ENCODE measurements around the gene ARHGEF17. TPM values are rescaled to one million over a fixed set of nuclear protein-coding genes. Genes with fewer than 3 reads are reported as not detected.

ARHGEF17 gene
- total and polyA plus RNA-seq, 2 of the 8 experiments (the other 6 are each of a cell fraction or from before 2014, with no cell fraction given): 11.3 to 14.6 TPM

GRCh38 chr11:73307323-73308002 lies 613 bp upstream of the ARHGEF17 start (continued):
- TF ChIP-seq ASH2L (IDR thresholded peaks at IDR 0.05; ENCODE audit: low read length): peak; percentile 81
- no peak for TF ChIP-seq TEAD4 (IDR thresholded peaks at IDR 0.05; ENCODE audit: low read depth, low read length)
- no peak for TF ChIP-seq RFX5 (IDR thresholded peaks at IDR 0.05; ENCODE audit: borderline replicate concordance, low read depth, low read length)
- TF ChIP-seq GTF2F1 (IDR thresholded peaks at IDR 0.05; ENCODE audit: borderline replicate concordance, low read depth, low read length): no peak
- TF ChIP-seq CBX8 (IDR thresholded peaks at IDR 0.05; ENCODE audit: borderline replicate concordance, low read depth, low read length): no peak

Measured in H1 (cell line).